ENCODE measurements around the gene RAB14.
A peak's percentile ranks its signal among the peaks of the same experiment; 100 is the strongest.

RAB14 gene

GRCh38 chr9:121201738-121202533, at the start of gene RAB14:
Gene RAB14, minus strand, starts transcription at chr9:121201869. Its CDS starts 8,457 bp downstream, at chr9:121193412.
- intact Hi-C loops (cut with DNase I) = loop anchor here (10.0 kb wide), 1 partner anchor 127 kb away; the partner anchor contains the start of gene CNTRL
- peak; percentile 99 to 100 (median 99) for DNase-seq

- intact Hi-C loops (cut with DNase I) = no loop called here
- DNase-seq = no peak
These were observed 47.9 kb upstream of the RAB14 start for GRCh38 chr9:121249563-121249962.

GRCh38 chr9:121246821-121247561, 45.3 kb upstream of the RAB14 start:
- intact Hi-C loops (cut with DNase I) = no loop called here
- peak in 1 of 10 donors; percentile 29 for DNase-seq

GRCh38 chr9:121242959-121243346, 41.3 kb upstream of the RAB14 start:
- intact Hi-C loops (cut with DNase I) = no loop called here
- DNase-seq = no peak

GRCh38 chr9:121242219-121242958, 40.7 kb upstream of the RAB14 start:
- DNase-seq = no peak
- intact Hi-C loops (cut with DNase I) = no loop called here

- intact Hi-C loops (cut with DNase I) = no loop called here
- no peak for DNase-seq
These were observed 38.9 kb upstream of the RAB14 start for GRCh38 chr9:121240472-121241135.

GRCh38 chr9:121239851-121240250, 38.2 kb upstream of the RAB14 start:
- DNase-seq = peak in 1 of 10 donors; percentile 34
- intact Hi-C loops (cut with DNase I) = no loop called here

GRCh38 chr9:121239071-121239470, 37.4 kb upstream of the RAB14 start:
- no peak for DNase-seq
- intact Hi-C loops (cut with DNase I) = no loop called here

GRCh38 chr9:121237916-121238315, 36.2 kb upstream of the RAB14 start:
- DNase-seq = no peak
- intact Hi-C loops (cut with DNase I) = no loop called here

- intact Hi-C loops (cut with DNase I) = no loop called here
- DNase-seq = no peak
These were observed 33.8 kb upstream of the RAB14 start for GRCh38 chr9:121235512-121235911.

- intact Hi-C loops (cut with DNase I) = no loop called here
- DNase-seq = no peak
These were observed 33.1 kb upstream of the RAB14 start for GRCh38 chr9:121234832-121235161.

- intact Hi-C loops (cut with DNase I) = no loop called here
- no peak for DNase-seq
These were observed 32.5 kb upstream of the RAB14 start for GRCh38 chr9:121233906-121234831.

- DNase-seq = no peak
- intact Hi-C loops (cut with DNase I) = no loop called here
These were observed 30.6 kb upstream of the RAB14 start for GRCh38 chr9:121232251-121232650.

GRCh38 chr9:121230256-121230655, 28.6 kb upstream of the RAB14 start:
- no peak for DNase-seq
- intact Hi-C loops (cut with DNase I) = no loop called here

GRCh38 chr9:121227862-121228261, 26.2 kb upstream of the RAB14 start:
- intact Hi-C loops (cut with DNase I) = no loop called here
- DNase-seq = no peak

- no peak for DNase-seq
- intact Hi-C loops (cut with DNase I) = no loop called here
These were observed 24.5 kb upstream of the RAB14 start for GRCh38 chr9:121226175-121226574.

GRCh38 chr9:121225240-121225639, 23.6 kb upstream of the RAB14 start:
- no peak for DNase-seq
- intact Hi-C loops (cut with DNase I) = no loop called here

GRCh38 chr9:121222524-121223171, 21.0 kb upstream of the RAB14 start:
- intact Hi-C loops (cut with DNase I) = no loop called here

GRCh38 chr9:121221664-121222055, 20.0 kb upstream of the RAB14 start:
- intact Hi-C loops (cut with DNase I) = no loop called here
- DNase-seq = no peak

More at GRCh38 chr9:121222524-121223171, 21.0 kb upstream of the RAB14 start:
- peak in 1 of 10 donors; percentile 77 for DNase-seq

All from posterior cingulate gyrus (tissue), 11 donors.